ENCODE results near the gene ZNF783.

DNA sequence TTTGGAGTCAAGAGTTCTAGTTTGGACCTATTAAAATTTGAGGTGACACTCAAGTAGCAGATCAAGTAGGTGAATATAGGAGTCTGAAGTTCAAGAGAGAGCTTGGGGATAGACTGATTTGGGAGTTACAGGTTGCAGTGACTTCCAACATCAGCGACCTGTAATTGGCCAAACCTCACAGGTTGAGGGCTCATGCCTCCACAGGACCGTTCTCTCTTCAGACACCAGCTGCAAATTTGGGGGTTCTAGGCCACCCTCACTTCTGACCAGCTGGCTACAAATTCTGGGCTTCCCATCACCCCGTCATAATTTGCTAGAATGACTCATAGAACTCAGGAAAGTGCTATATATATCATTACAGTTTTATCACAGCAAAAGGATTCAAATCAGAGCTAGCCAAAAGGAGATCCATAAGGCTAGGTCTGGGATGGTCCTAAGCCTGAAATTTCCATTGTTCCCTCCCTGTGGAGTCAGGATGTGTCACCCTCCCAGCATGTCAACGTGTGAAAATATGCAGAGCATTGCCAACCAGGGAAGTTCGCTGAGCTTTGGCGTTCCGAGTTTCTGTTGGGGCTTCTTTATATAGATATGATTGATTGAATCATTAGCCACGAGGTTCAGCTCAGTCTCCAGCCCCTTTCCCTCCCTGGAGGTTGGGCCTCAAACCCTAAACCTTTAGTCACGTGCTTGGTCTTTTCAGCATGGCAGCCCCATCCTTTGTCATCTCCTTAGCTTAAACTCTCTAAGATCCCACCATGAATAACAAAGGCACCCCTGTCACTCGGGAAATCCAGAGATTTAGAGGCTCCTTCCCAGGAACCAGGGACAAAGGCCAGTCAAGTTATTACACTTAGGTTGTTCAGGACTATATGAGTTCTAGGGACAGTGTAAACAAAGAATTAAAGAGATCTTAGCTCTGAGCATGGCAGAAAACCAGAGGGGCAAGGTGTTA lies 43.3 kb upstream of the ZNF783 start:
- TF ChIP-seq CTCF (IDR thresholded peaks at IDR 0.05; ENCODE audit: low read length) (no peak), EZH2 (IDR thresholded peaks at IDR 0.05; ENCODE audit: borderline replicate concordance, low read length) (no peak)

All from OCI-LY1 (cell line).